ENCODE results near the gene IP6K1. TPM values are rescaled to one million over a fixed set of nuclear protein-coding genes. Genes with fewer than 3 reads are reported as not detected.

Gene IP6K1
- total and polyA plus RNA-seq, 2 experiments from 2014 or later: 10.7 to 35.5 TPM

GRCh38 chr3:49709852-49710251, 76.5 kb downstream of the IP6K1 start:
- Histone ChIP-seq H3K36me3 (ENCODE audit: insufficient read depth) (no peaks in the 10 kb centered on the region), H3F3A (replicated peaks; ENCODE audit: low read depth) (no peaks in the 10 kb centered on the region), H3K9me2 (ENCODE audit: insufficient read depth) (no peaks in the 10 kb centered on the region), H3K4me2 (no peak overlapping the region), H3K27me3 (ENCODE audit: insufficient read depth) (no peaks in the 10 kb centered on the region), H4K20me1 (replicated peaks; ENCODE audit: insufficient read depth) (peaks cover 6% of the 10 kb centered on the region; the same call in 1 of the 2 replicates), H3K4me1 (ENCODE audit: insufficient read depth) (no peaks in the 10 kb centered on the region), H3K27ac (ENCODE audit: low read depth) (no peak overlapping the region), H3K79me2 (replicated peaks; ENCODE audit: insufficient read depth) (no peaks in the 10 kb centered on the region), H2AFZ (no peak overlapping the region), H3K4me3 (no peak overlapping the region)
- no peak for ATAC-seq
- Mint-ChIP-seq H3K9me3 (no peaks in the 10 kb centered on the region), H3K36me3 (ENCODE audit: low read depth) (peaks cover 7% of the 10 kb centered on the region), H3K27ac (no peak overlapping the region), H3K4me3 (no peak overlapping the region), H3K4me1 (no peaks in the 10 kb centered on the region), H3K27me3 (ENCODE audit: insufficient read depth, low read depth, poor library complexity) (peaks cover 13% of the 10 kb centered on the region)
- TF ChIP-seq REST (IDR thresholded peaks at IDR 0.05; ENCODE audit: unreplicated experiment): no peak
- no peak for DNase-seq (ENCODE audit: low spot score)

GRCh38 chr3:49707113-49707480, 79.2 kb downstream of the IP6K1 start:
- Histone ChIP-seq H3K4me2 (no peak overlapping the region), H2AFZ (no peak overlapping the region), H3K27me3 (ENCODE audit: insufficient read depth) (no peaks in the 10 kb centered on the region), H3K9me2 (ENCODE audit: insufficient read depth) (no peaks in the 10 kb centered on the region), H3K36me3 (ENCODE audit: insufficient read depth) (no peaks in the 10 kb centered on the region), H4K20me1 (replicated peaks; ENCODE audit: insufficient read depth) (peaks cover 6% of the 10 kb centered on the region; the same call in 1 of the 2 replicates), H3K79me2 (replicated peaks; ENCODE audit: insufficient read depth) (no peaks in the 10 kb centered on the region), H3F3A (replicated peaks; ENCODE audit: low read depth) (no peaks in the 10 kb centered on the region; the same call in 1 of the 2 replicates), H3K27ac (ENCODE audit: low read depth) (no peak overlapping the region), H3K4me3 (no peak overlapping the region), H3K4me1 (ENCODE audit: insufficient read depth) (no peaks in the 10 kb centered on the region)
- ATAC-seq (no peak), DNase-seq (ENCODE audit: low spot score) (no peak)
- Mint-ChIP-seq H3K4me1 (peaks cover 8% of the 10 kb centered on the region; the same call in 2 of the 3 replicates), H3K9me3 (no peaks in the 10 kb centered on the region), H3K36me3 (ENCODE audit: low read depth) (peaks cover 11% of the 10 kb centered on the region), H3K27me3 (ENCODE audit: insufficient read depth, low read depth, poor library complexity) (peaks cover 15% of the 10 kb centered on the region), H3K27ac (no peak overlapping the region), H3K4me3 (no peak overlapping the region)
- TF ChIP-seq STAT1 (IDR thresholded peaks at IDR 0.05; ENCODE audit: unreplicated experiment): no peak
- no peak for TF ChIP-seq EZH2phosphoT487 (IDR thresholded peaks at IDR 0.05; ENCODE audit: unreplicated experiment)
- no peak for TF ChIP-seq REST (IDR thresholded peaks at IDR 0.05; ENCODE audit: unreplicated experiment)
- TF ChIP-seq ZNF114 (CRISPR knock-in tag; IDR thresholded peaks at IDR 0.05): no peak
- TF ChIP-seq NANOG (IDR thresholded peaks at IDR 0.05; ENCODE audit: borderline replicate concordance): no peak
- TF ChIP-seq CREB1 (CRISPR knock-in tag; IDR thresholded peaks at IDR 0.05; ENCODE audit: low read depth): no peak
- no peak for TF ChIP-seq JUNB (IDR thresholded peaks at IDR 0.05; ENCODE audit: unreplicated experiment)
- TF ChIP-seq CTCF (conservative IDR thresholded peaks at IDR 0.05; ENCODE audit: low read depth in 2 of 2): no peak

Data from GM23338 (cell line).